Measurements from ENCODE around the gene NKG7. TPM values are rescaled to one million over a fixed set of nuclear protein-coding genes. Genes with fewer than 3 reads are reported as not detected.

Gene NKG7
- total RNA-seq, 3 donors from 2014 or later = 2.1 TPM; not detected in 2

- Histone ChIP-seq H3K27me3 (no peaks in the 10 kb centered on the region), H3K4me3 (peak within 1 kb of the TSS; percentile 58 to 84 (median 82)), H3K36me3 (no peaks in the 10 kb centered on the region), H3K4me1 (no peaks in the 10 kb centered on the region), H3K27ac (peak within 1 kb of the TSS; percentile 94), H3K9me3 (no peaks in the 10 kb centered on the region)
- no peak for DNase-seq (ENCODE audit: low spot score in 2 of 2)
- intact Hi-C loops (cut with DNase I; ENCODE audit: low total_unique reads) = no loop called here
- TF ChIP-seq POLR2AphosphoS5 (IDR thresholded peaks at IDR 0.05) (no peak), POLR2A (IDR thresholded peaks at IDR 0.05) (no peak)
- TF ChIP-seq, protein P1, sequence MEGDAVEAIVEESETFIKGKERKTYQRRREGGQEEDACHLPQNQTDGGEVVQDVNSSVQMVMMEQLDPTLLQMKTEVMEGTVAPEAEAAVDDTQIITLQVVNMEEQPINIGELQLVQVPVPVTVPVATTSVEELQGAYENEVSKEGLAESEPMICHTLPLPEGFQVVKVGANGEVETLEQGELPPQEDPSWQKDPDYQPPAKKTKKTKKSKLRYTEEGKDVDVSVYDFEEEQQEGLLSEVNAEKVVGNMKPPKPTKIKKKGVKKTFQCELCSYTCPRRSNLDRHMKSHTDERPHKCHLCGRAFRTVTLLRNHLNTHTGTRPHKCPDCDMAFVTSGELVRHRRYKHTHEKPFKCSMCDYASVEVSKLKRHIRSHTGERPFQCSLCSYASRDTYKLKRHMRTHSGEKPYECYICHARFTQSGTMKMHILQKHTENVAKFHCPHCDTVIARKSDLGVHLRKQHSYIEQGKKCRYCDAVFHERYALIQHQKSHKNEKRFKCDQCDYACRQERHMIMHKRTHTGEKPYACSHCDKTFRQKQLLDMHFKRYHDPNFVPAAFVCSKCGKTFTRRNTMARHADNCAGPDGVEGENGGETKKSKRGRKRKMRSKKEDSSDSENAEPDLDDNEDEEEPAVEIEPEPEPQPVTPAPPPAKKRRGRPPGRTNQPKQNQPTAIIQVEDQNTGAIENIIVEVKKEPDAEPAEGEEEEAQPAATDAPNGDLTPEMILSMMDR (IDR thresholded peaks at IDR 0.05) = no peak
These were observed 3.8 kb downstream of the NKG7 start, which contains the start of gene CLDND2 for GRCh38 chr19:51368366-51369282. Gene CLDND2 (minus strand): TSS chr19:51369003. CDS start chr19:51368577, 426 bp downstream.

- Histone ChIP-seq H3K4me1 (no peaks in the 10 kb centered on the region), H3K27ac (peak overlapping the region; percentile 94), H3K27me3 (no peaks in the 10 kb centered on the region), H3K9me3 (no peaks in the 10 kb centered on the region), H3K4me3 (peak overlapping the region; percentile 58 to 84 (median 82)), H3K36me3 (no peaks in the 10 kb centered on the region)
- TF ChIP-seq, protein P1 (IDR thresholded peaks at IDR 0.05) = no peak
- TF ChIP-seq POLR2AphosphoS5 (IDR thresholded peaks at IDR 0.05) (peak in 2 of 3 donors; percentile 30 to 45), POLR2A (IDR thresholded peaks at IDR 0.05) (no peak)
- peak; percentile 97 to 99 for DNase-seq (ENCODE audit: low spot score in 2 of 2)
- intact Hi-C loops (cut with DNase I; ENCODE audit: low total_unique reads) = no loop called here
These were observed 4.7 kb downstream of the NKG7 start for GRCh38 chr19:51367565-51368365.

GRCh38 chr19:51367255-51367564, 5.2 kb downstream of the NKG7 start:
- no peaks in the 10 kb centered on the region for H3K4me1 ChIP-seq
- TF ChIP-seq, protein P1 (IDR thresholded peaks at IDR 0.05) = peak in 1 of 3 donors; percentile 14
- TF ChIP-seq POLR2AphosphoS5 (IDR thresholded peaks at IDR 0.05) (peak in 2 of 3 donors; percentile 17 to 91), POLR2A (IDR thresholded peaks at IDR 0.05) (peak; percentile 77)
- no peaks in the 10 kb centered on the region for H3K9me3 ChIP-seq
- no peaks in the 10 kb centered on the region for H3K27me3 ChIP-seq
- peak overlapping the region; percentile 58 to 84 (median 82) for H3K4me3 ChIP-seq
- intact Hi-C loops (cut with DNase I; ENCODE audit: low total_unique reads) = no loop called here
- no peak for DNase-seq (ENCODE audit: low spot score in 2 of 2)
- no peaks in the 10 kb centered on the region for H3K36me3 ChIP-seq
- H3K27ac ChIP-seq = peak overlapping the region; percentile 94

DNA sequence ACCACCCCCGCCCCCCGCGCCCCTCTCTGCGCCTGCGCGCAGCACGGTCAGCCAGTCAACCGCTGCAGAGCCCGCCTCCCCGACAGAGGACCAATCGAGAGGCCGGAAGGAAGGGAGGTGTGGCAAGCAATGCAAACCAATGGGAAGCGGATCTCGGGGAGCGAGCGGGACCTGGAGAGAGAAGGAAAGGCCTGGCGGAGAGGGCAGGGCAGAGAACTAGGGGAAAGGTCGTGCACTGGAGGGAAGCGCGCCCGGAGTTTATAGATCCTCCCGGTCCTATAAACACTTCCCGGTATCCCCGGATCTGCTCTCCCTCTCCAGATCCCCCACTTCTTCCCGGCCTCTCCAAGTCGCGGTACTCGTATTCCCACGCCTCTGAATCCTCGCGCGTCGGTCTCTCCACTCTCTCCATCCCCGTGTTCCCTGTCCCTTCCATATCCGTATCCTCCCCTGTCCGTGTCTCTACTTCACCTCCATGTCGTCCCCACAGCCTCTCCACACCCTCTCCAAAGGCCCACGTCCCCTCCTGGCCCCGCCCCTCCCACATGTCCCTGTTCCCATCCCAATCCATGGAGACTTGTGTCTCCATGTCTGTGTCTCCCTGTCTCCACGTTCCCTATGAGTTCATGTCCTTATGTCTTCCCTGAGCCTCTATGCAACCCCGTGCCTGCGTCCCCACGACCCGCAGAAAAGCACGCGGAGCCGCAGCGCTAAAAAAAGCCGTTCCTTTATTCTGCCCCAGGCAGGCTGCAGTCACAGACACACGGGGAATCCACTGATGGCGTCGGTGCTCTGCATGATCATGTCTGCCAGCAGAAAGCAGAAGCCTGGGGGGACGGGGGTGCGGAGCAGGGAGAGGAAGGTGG, 5.8 kb downstream of the NKG7 start:
- H3K27ac ChIP-seq = peak overlapping the region; percentile 94

More for the DNA sequence above, 5.8 kb downstream of the NKG7 start:
- H3K9me3 ChIP-seq = no peaks in the 10 kb centered on the region
- H3K4me3 ChIP-seq = peak overlapping the region; percentile 58 to 84 (median 82)
- H3K36me3 ChIP-seq = no peaks in the 10 kb centered on the region
- H3K27me3 ChIP-seq = no peaks in the 10 kb centered on the region
- H3K4me1 ChIP-seq = no peaks in the 10 kb centered on the region
- TF ChIP-seq POLR2AphosphoS5 (IDR thresholded peaks at IDR 0.05) = peak in 2 of 3 donors; percentile 29 to 84
- TF ChIP-seq, protein P1 (IDR thresholded peaks at IDR 0.05) = no peak
- peak; percentile 58 for TF ChIP-seq POLR2A (IDR thresholded peaks at IDR 0.05)
- DNase-seq (ENCODE audit: low spot score in 2 of 2) = peak; percentile 98 to 99
- intact Hi-C loops (cut with DNase I; ENCODE audit: low total_unique reads) = no loop called here

Data from breast epithelium (tissue), 4 donors.